Activated B cell treated with CpG ODN at 0.5 μM for 24 hours (primary cell): ENCODE measurements around the gene WNT10A. TPM values are rescaled to one million over a fixed set of nuclear protein-coding genes. Genes with fewer than 3 reads are reported as not detected.

Source experiments
- ATAC-seq: fragments of 200-7000 bp; cut with Tn5 transposase; one replicate; pipeline ENCODE4 v1.10.0; 2021; ENCODE audit warnings: low read depth, mild to moderate bottlenecking, moderate library complexity
- CTCF ChIA-PET: fragments of 350-600 bp; sonication (Branson Sonifier 250); formaldehyde crosslinking; loops from one replicate; lab custom pipeline; 2021; ENCODE audit warnings: antibody characterized with exemption; lab: Charles Lee
- POLR2A ChIA-PET: fragments of 350-600 bp; sonication (Branson Sonifier 250); formaldehyde crosslinking; loops from one replicate; lab custom pipeline; 2021; ENCODE audit warnings: antibody characterized with exemption; lab: Charles Lee
- DNase-seq: peaks from one replicate; pipeline ENCODE4 v3.0.0; 2022
- H3K27ac Mint-ChIP-seq: one replicate; pipeline ENCODE4 v1.8.0; 2020; ENCODE audit warnings: mixed read lengths
- H3K27me3 Mint-ChIP-seq: one replicate; pipeline ENCODE4 v1.8.0; 2021; ENCODE audit warnings: mixed read lengths
- H3K36me3 Mint-ChIP-seq: one replicate; pipeline ENCODE4 v1.8.0; 2021; ENCODE audit warnings: low read depth, mixed read lengths
- H3K4me1 Mint-ChIP-seq: one replicate; pipeline ENCODE4 v1.8.0; 2021; ENCODE audit warnings: mixed read lengths
- H3K4me3 Mint-ChIP-seq: one replicate; pipeline ENCODE4 v1.8.0; 2020; ENCODE audit warnings: mild to moderate bottlenecking, mixed read lengths
- H3K9me3 Mint-ChIP-seq: one replicate; pipeline ENCODE4 v1.8.0; 2020; ENCODE audit warnings: mixed read lengths
- intact Hi-C: fragments of 100-400 bp; cut with micrococcal nuclease; formaldehyde crosslinking; loops from one replicate; pipeline ENCODE4 v1.15.1; 2024
- total RNA-seq: library from RNA; stranded (reverse); gene quantifications from 2 replicates; pipeline ENCODE4 v1.2.3, GENCODE V29; 2022
- TF ChIP-seq, protein P1 (sequence below): fragments of 200-600 bp; IDR thresholded peaks from one replicate; pipeline ENCODE4 v1.8.0; 2022; ENCODE audit warnings: antibody characterized with exemption, mild to moderate bottlenecking

WNT10A gene
- total RNA-seq, 1 donor from 2014 or later, result 31.8 TPM

DNA sequence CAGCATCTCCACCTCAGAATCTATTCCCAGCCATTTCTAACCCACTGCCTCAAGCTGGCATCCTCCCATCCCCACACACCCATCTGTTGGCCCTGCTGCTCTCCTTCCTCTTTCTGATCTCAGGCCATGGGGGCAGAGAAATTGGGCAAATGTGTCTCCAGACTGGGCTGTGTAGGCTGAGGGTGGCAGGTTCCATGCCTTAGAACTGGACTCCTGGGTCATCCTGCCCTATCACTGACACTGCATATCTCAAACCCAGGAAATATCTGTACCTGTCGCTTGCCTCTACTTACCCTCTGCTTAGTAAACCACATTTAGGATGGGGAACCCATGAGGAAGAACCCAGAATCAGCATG is 1.8 kb downstream of the WNT10A start:
- Mint-ChIP-seq H3K4me3 (peak overlapping the region; percentile 88), H3K27ac (peak overlapping the region; percentile 75), H3K9me3 (no peaks in the 10 kb centered on the region), H3K36me3 (peaks cover 4% of the 10 kb centered on the region), H3K4me1 (peaks cover 78% of the 10 kb centered on the region), H3K27me3 (no peaks in the 10 kb centered on the region)
- TF ChIP-seq, protein P1, sequence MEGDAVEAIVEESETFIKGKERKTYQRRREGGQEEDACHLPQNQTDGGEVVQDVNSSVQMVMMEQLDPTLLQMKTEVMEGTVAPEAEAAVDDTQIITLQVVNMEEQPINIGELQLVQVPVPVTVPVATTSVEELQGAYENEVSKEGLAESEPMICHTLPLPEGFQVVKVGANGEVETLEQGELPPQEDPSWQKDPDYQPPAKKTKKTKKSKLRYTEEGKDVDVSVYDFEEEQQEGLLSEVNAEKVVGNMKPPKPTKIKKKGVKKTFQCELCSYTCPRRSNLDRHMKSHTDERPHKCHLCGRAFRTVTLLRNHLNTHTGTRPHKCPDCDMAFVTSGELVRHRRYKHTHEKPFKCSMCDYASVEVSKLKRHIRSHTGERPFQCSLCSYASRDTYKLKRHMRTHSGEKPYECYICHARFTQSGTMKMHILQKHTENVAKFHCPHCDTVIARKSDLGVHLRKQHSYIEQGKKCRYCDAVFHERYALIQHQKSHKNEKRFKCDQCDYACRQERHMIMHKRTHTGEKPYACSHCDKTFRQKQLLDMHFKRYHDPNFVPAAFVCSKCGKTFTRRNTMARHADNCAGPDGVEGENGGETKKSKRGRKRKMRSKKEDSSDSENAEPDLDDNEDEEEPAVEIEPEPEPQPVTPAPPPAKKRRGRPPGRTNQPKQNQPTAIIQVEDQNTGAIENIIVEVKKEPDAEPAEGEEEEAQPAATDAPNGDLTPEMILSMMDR, result no peak
- ATAC-seq (no peak), DNase-seq (no peak)
- POLR2A ChIA-PET, result interaction anchor here (0.6 to 20.0 kb wide), 3 partner anchors 11 to 505 kb away, joined by 5 to 969 read pairs (median 8); partner anchors contain the start of gene DNPEP
- CTCF ChIA-PET, result interaction anchor here (21.7 kb wide), 1 partner anchor 17 kb away, joined by 1062 read pairs; no protein-coding TSS in a partner anchor
- intact Hi-C loops, result loop anchor here (5.0 kb wide), 1 partner anchor 665 kb away; the partner anchor contains the start of gene ARPC2

DNA sequence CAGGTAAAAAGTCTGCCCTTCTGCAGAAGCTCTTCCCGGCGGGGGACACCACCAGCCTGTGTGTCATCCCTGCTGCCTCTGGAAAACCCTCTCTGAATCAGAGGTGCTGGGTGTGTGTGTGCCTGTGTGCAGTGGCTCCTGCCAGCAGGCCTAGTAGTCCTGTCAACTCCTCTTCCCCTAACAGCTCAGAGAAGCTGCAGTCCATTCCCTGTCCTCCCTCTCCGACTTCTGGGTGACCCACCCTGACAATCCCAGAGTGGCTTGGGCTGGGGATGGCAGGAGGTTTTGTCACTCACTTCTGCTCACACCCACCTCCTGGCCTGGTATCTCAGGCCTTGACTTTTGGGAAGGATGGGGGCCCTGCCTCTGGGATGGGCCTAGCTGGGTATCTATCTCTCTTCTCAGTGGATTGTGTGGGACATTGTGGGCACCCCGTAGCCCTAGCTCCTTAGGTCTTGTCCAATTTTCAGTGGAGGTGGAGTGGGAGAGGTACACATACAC is 2.3 kb downstream of the WNT10A start:
- H3K27me3 Mint-ChIP-seq, result no peaks in the 10 kb centered on the region

DNA sequence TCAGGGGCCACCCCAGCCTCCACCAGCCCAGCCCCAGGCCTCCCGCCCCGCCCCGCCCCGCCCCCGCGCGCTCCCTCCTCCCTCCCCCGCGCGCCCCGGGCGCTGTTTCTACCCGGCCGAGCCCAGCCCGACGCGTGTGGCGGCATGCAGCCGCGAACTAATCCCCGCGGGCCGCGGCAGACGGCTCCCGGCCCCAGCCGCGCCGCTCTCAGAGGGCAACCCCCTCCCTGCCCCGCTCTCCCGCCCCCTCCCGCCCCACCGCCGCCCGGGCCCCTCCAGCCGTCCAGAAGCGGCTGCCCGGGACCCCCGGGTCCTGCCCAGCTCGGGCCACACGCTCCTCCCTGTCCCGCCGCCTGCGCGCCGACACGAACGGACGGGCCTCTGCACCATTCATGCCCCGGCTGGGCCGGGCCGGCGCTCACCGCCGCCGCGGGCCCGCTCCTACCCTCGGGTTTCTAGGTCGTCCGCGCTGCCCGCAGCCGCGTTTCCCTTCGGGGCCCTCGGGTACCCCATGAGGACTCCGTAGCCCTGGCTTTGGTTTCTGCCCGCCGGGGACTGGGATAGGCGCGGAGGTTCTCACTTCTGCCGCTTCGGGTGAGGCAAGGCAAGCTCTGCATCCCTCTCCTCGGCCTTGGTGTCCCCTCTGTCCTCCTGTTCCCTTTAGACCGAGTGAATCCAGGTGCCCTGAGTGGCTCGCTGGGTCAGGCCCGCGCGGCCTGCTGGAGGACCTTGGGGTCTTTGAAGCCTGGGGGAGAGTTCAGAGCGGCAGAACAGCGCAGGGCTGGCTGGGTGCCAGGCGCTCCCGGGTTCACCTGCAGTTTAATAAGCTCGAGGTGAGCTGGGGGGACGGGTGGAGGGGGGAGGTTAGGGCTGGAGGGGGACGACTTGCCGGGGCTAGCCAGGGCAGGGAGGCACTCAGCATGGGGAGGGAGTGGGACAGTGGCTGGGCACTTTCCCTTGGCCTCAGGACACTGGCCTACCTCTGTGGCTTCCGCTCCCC is 3.1 kb downstream of the WNT10A start:
- TF ChIP-seq, protein P1, result no peak
- peak overlapping the region; percentile 88 for H3K4me3 Mint-ChIP-seq
- H3K27ac Mint-ChIP-seq, result peak overlapping the region; percentile 75
- peaks cover 4% of the 10 kb centered on the region for H3K36me3 Mint-ChIP-seq
- CTCF ChIA-PET, result interaction anchor here (0.7 to 21.7 kb wide), 2 partner anchors 7 to 15 kb away, joined by 3 to 1062 read pairs; no protein-coding TSS in a partner anchor
- ATAC-seq (peak; percentile 16), DNase-seq (peak; percentile 62)
- intact Hi-C loops, result loop anchor here (5.0 kb wide), 1 partner anchor 666 kb away; the partner anchor contains the start of gene ARPC2
- H3K4me1 Mint-ChIP-seq, result peaks cover 78% of the 10 kb centered on the region
- H3K9me3 Mint-ChIP-seq, result no peaks in the 10 kb centered on the region
- POLR2A ChIA-PET, result interaction anchor here (0.6 to 20.0 kb wide), 3 partner anchors 9 to 504 kb away, joined by 5 to 969 read pairs (median 5); partner anchors contain the start of gene DNPEP
- no peaks in the 10 kb centered on the region for H3K27me3 Mint-ChIP-seq

More for the DNA sequence above, 2.3 kb downstream of the WNT10A start:
- peak overlapping the region; percentile 88 for H3K4me3 Mint-ChIP-seq
- peak overlapping the region; percentile 75 for H3K27ac Mint-ChIP-seq
- intact Hi-C loops, result loop anchor here (5.0 kb wide), 1 partner anchor 666 kb away; the partner anchor contains the start of gene ARPC2
- CTCF ChIA-PET, result interaction anchor here (21.7 kb wide), 1 partner anchor 16 kb away, joined by 1062 read pairs; no protein-coding TSS in a partner anchor
- POLR2A ChIA-PET, result interaction anchor here (0.6 to 20.0 kb wide), 4 partner anchors 10 to 505 kb away, joined by 5 to 969 read pairs (median 6); partner anchors contain the start of gene DNPEP
- no peaks in the 10 kb centered on the region for H3K9me3 Mint-ChIP-seq
- ATAC-seq, result no peak
- H3K36me3 Mint-ChIP-seq, result peaks cover 4% of the 10 kb centered on the region
- H3K4me1 Mint-ChIP-seq, result peaks cover 82% of the 10 kb centered on the region
- TF ChIP-seq, protein P1, result no peak
- no peak for DNase-seq

DNA sequence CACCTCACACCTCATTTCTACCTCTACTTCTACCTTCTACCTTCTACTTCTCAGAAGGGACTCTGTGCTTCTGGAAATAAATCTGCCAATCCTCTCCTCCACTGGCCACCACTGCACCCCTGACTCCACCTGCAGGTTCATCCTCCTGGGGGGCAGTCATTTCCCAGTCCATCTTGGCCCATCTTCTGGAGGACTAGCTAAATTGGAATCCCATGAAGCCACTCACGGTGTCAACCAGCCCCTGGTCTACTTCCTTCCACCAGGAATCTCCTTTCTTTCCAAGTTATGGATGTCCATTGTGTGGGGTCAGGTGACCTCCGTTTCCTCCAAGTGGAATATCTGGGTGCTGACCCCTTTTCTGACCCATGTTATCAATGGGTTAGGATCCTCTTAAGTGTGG is 3.9 kb downstream of the WNT10A start:
- Mint-ChIP-seq H3K9me3 (no peaks in the 10 kb centered on the region), H3K36me3 (peaks cover 4% of the 10 kb centered on the region), H3K4me3 (peak overlapping the region; percentile 66), H3K27me3 (no peaks in the 10 kb centered on the region), H3K27ac (peak overlapping the region; percentile 63), H3K4me1 (peaks cover 73% of the 10 kb centered on the region)
- POLR2A ChIA-PET, result interaction anchor here (20.0 kb wide), 1 partner anchor 9 kb away, joined by 969 read pairs; no protein-coding TSS in a partner anchor
- TF ChIP-seq, protein P1, result no peak
- DNase-seq, result no peak
- no peak for ATAC-seq
- intact Hi-C loops, result loop anchor here (5.0 kb wide), 1 partner anchor 667 kb away; the partner anchor contains the start of gene ARPC2
- CTCF ChIA-PET, result interaction anchor here (0.7 to 21.7 kb wide), 2 partner anchors 8 to 14 kb away, joined by 3 to 1062 read pairs; no protein-coding TSS in a partner anchor
